ENCODE measurements around the gene PRIM2.
"Not testable (repeated sequence)": the region's sequence is repeated elsewhere in the genome, so short reads cannot be mapped to it uniquely, and the experiment has no call there.

The PRIM2 gene

DNA sequence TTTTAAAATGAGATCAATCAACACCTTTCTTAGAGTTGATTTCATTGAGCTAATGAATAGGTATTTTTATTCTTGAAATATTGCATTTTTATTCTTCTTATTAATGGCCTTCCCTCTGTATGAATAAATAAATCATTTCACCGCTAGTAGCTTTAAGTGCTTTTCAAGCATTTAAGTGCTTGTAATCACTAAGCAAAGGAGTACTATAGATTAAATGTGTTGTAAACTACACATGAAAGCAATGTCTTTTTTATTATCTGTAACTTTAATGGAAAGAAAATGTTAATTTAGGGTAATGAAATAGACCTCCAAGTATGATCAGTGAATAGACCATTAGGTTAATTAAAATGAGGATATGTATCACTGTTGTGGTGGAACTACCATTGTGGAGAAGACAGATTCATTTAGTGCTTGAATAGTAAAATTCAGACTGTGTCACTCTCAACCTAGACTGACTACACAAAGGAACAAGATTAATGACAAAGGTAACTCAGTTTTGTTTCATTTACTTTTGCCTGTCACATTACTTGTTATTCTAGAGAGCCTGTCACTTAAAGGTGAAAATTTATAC lies 132.2 kb downstream of the PRIM2 start:
- peak; percentile 11 for DNase-seq

- DNase-seq, result not testable (repeated sequence)
These were observed 142.4 kb downstream of the PRIM2 start for GRCh38 chr6:57459781-57460180.

DNA sequence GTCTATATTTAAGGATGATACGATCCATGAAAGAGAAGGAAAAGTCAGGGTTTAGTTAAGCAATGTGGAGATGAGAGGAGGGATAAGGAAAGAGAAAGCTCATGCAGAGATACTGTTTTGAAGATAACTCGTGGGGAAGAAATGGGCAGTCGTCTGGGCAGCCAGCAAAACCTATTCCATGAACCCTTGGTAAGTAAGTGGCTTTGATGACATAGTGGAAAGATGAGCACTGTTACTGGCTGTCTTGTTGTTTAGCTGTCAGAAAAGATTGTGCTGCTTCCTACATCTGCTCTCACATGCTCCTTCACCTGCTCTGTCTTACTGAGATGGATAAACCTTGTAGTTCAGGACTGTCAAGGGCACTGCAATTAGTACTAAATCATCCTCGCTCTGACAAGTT lies 143.6 kb downstream of the PRIM2 start:
- DNase-seq, result not testable (repeated sequence)

- not testable (repeated sequence) for DNase-seq
These were observed 146.4 kb downstream of the PRIM2 start for GRCh38 chr6:57463809-57464208.

DNA sequence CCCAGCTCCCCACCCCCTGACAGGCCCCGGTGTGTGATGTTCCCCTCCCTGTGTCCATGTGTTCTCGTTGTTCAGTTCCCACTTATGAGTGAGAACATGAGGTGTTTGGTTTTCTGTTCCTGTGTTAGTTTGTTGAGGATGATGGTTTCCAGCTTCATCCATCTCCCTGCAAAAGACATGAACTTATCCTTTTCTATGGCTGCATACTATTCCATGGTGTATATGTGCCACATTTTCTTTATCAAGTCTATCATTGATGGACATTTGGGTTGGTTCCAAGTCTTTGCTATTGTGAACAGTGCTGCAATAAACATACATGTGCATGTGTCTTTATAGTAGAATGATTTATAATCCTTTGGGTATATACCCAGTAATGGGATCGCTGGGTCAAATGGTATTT lies 148.5 kb downstream of the PRIM2 start:
- not testable (repeated sequence) for DNase-seq

- DNase-seq, result no peak
These were observed 151.6 kb downstream of the PRIM2 start for GRCh38 chr6:57469072-57469471.

DNA sequence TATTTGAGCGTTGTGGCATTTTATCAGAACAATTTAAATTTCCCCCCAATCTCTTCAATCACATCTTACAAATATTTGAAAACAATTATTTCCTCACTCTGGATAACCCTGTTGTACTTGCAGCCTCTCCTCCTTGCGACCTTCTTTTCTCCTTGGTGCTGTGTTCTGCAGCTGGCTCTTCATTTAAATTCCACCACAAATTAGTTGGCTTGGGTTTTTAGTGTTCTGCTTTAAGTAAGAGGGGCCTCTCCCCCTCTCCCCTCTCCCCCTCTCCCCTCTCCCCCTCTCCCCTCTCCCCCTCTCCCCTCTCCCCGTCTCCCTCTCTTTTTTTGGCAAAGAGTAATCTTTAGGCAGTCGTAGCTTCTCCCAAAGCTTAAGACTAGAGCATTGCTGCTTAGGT lies 152.7 kb downstream of the PRIM2 start:
- DNase-seq, result not testable (repeated sequence)

DNA sequence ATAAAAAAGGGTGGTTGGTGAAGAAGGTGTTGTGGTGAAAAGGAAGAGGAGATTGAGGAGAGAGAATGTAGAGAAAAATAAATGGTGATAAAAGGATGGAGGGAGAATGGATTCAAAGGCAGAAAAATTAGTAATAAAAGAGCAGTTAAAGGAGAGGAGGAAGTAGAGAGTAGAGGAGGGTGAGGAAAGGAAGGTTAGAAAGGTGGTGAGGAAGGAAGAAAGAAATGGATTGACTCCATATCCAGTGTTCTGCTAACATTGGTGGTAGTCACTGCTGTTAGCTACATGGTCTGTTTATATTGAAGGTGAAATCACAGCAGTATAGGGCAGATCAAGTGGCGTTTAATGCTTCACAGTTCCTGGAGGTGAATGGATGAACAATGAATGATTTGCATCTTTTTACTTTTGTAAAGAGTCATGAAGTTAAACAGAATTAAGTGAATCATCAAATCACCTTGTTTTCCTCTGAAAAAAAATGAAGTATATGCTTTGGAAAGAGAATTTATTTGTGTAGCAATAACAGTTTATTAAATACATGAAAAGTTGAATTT lies 154.0 kb downstream of the PRIM2 start:
- DNase-seq, result not testable (repeated sequence)

GRCh38 chr6:57472861-57473362 lies 155.5 kb downstream of the PRIM2 start:
- peak; percentile 45 for DNase-seq

DNA sequence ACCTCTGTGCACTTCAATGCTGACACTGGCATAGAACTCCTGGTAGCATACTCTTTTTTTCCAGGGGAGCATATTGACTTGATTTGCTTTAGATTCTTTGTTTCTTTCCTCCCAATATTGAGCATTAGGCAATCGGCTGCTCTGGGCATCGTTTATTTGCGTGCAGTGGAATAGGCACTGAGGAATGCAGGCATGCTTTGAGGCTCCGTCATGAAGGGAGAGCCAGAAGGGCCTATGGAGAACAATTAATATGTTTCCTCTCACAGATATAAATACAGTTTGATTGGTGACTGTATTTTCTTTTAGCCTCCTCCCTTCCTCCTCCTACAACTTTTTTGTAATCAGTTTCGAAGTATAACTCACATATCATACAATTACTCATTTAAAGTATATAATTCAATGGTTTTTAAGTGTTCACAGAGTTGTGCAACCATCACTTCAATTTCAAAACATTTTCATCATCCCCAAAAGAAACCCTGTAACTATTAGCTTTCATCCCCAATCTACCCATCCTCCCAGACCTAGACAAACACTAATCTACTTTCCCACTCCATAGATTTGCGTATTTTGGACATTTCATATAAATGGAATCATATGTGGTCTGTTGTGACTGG lies 157.5 kb downstream of the PRIM2 start:
- DNase-seq, result not testable (repeated sequence)

DNA sequence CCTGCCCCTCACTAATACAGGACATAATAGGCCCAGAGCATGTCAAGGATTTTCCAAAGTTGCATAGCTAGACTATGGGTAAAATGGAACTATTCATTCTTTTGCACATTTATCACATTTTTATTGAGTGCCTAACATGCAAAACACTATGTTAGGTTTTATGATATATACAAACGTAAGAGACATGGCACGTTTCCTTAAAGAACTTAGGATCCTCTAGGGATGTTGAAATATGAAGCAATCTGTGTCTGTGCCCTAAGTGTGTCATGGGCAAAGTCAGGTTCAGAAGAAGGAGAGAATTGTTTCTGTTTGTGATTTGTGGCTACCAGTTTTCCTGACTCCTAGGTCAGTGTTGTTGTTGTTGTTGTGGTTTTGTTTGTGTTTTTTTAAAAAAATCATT lies 158.2 kb downstream of the PRIM2 start:
- not testable (repeated sequence) for DNase-seq

DNA sequence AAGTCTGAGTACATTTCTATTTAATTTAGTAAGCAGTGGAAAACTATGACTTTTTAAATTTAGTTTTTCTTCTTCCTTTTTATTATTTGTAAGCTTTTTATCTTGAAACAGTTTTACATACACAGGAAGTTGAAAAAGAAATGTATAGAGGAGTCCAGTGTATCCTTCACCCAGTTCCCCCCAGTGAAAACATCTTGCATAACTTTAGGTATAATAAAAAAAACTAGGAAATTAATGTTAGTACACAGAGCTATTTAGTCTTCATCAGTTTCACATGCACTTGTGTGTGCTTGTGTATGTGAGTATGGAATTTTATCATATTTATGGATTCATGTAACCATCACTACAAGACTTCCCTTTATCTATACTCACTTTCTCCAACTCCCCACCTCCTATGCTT lies 162.8 kb downstream of the PRIM2 start:
- not testable (repeated sequence) for DNase-seq

DNA sequence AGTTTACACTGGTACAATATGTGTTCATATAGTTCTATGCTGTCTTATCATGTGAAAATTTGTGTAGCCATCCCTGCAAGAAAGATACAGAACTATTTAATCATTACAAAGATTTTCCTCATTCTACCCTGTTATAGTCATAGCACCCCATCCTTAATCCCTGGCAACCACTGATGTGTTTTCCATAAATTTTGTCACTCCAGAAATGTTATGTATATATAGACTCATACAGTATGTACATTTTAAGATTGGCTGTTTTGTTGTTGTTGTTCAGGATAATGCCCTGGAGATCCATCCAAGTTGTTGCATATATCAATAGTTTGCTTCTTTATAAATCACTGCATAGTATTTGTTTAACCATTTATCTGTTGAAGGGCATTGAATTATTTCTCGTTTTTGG lies 163.7 kb downstream of the PRIM2 start:
- not testable (repeated sequence) for DNase-seq

GRCh38 chr6:57482471-57482870 lies 165.0 kb downstream of the PRIM2 start:
- DNase-seq, result not testable (repeated sequence)

DNA sequence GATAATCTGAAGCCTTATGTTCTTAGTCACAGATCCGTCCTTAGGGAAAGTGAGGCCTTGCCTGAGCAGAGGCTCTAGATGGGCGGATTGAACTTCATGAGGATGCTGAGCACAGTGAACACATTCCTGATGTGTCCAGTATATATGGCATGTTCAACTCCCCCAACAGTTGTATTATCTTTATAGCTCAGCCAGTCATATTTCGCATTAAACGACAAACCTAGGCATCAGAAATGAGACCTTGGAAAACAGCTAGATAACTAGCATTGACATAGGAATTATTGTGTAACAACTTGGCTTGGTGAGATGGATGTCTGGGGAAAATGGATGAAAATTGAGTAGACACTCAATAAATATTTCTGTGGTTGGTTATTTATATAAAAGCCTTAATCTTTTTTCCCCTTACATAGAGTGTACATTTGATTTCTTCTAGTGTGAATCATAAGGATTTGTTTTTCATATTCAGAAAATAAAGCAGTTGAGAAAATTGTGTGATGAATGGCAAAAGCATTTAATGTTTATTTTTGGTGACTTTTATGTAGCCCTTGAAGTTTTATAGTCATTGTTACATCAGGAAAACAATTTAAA lies 169.2 kb downstream of the PRIM2 start:
- DNase-seq, result not testable (repeated sequence)

DNA sequence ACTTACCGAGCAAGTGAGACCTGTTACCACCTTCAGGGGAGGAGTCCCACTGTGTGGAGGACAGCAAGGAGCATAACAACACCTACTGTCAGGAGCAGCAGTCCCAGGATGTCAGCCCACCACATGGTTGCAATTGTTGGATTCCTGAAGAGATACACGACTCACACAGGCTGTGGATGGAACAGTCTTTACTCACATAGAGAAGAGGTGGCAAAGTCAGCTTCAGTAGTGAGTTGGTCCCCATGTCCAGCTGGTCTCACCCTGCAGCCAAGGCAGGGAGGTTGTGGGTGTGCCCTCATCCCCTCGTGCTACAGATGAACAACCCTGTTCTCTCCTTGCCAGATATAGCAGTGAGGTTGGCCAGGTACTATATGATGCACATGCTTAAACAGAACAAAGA lies 171.1 kb downstream of the PRIM2 start:
- not testable (repeated sequence) for DNase-seq

- DNase-seq, result not testable (repeated sequence)
These were observed 172.5 kb downstream of the PRIM2 start for GRCh38 chr6:57489887-57490286.

GRCh38 chr6:57491795-57492194 lies 174.4 kb downstream of the PRIM2 start:
- not testable (repeated sequence) for DNase-seq

GRCh38 chr6:57496251-57496650 lies 178.8 kb downstream of the PRIM2 start:
- not testable (repeated sequence) for DNase-seq

GRCh38 chr6:57500368-57501021 lies 183.1 kb downstream of the PRIM2 start:
- DNase-seq, result not testable (repeated sequence)

DNA sequence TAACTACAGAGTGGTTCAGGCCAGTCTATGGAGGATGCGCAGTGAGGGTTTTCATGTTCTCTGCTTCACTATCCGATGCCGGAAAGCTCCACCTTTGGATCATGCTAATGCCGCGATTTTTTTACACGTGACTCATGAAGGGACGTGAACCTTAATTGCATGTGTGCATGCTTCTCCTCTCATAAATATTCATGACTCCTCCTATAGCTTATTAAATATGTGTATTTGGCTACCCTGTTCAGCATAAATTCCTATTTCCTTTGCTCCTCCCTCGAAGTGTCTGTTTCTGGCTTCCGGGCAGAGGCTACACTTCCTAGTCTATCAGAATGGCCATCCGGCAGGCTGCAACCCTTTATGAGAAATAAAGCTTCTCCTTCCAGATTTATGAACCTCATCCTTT lies 185.0 kb downstream of the PRIM2 start:
- not testable (repeated sequence) for DNase-seq

- not testable (repeated sequence) for DNase-seq
These were observed 187.8 kb downstream of the PRIM2 start for GRCh38 chr6:57505251-57505650.

GRCh38 chr6:57510390-57510789 lies 193.0 kb downstream of the PRIM2 start:
- DNase-seq, result not testable (repeated sequence)

Data from DMS79 treated with DMSO at 0.1 percent for 48 hours (cell line).